Left ventricle myocardium inferior (tissue), 1 donor: ENCODE results near the gene LCOR. TPM values are rescaled to one million over a fixed set of nuclear protein-coding genes. Genes with fewer than 3 reads are reported as not detected.
"Not testable (repeated sequence)": the region's sequence is repeated elsewhere in the genome, so short reads cannot be mapped to it uniquely, and the experiment has no call there.

Experiments used
- DNase-seq: peaks from one replicate; pipeline ENCODE4 v3.0.0-alpha.2; 2020
- H3K27ac ChIP-seq: fragments of 200-600 bp; replicated peaks from 2 replicates; pipeline ENCODE4 v1.8.0; 2021
- H3K27me3 ChIP-seq: fragments of 200-600 bp; 2 replicates; pipeline ENCODE4 v1.8.0; 2021; ENCODE audit warnings: low read depth
- H3K36me3 ChIP-seq: fragments of 200-600 bp; 2 replicates; pipeline ENCODE4 v1.8.0; 2021
- H3K4me1 ChIP-seq: fragments of 200-600 bp; 2 replicates; pipeline ENCODE4 v1.8.0; 2021
- H3K4me3 ChIP-seq: fragments of 200-600 bp; 2 replicates; pipeline ENCODE4 v1.8.0; 2021; ENCODE audit warnings: mild to moderate bottlenecking, moderate library complexity
- H3K9me3 ChIP-seq: fragments of 200-600 bp; replicated peaks from 2 replicates; pipeline ENCODE4 v1.8.0; 2021
- intact Hi-C: fragments of 100-400 bp; cut with micrococcal nuclease; formaldehyde crosslinking; loops from one replicate; pipeline ENCODE4 v1.11.0; 2022
- total RNA-seq: library from RNA; stranded (reverse); fragmentation: NEBNext Ultra II Directional; extraction: Animal tissue kit (Norgen Biotek cat#: 25700); gene quantifications from one replicate; pipeline ENCODE4 v1.2.1, GENCODE V29; 2021
- TF ChIP-seq, protein P1 (sequence below): fragments of 200-600 bp; IDR thresholded peaks from 2 replicates; pipeline ENCODE4 v1.8.0; 2021; ENCODE audit warnings: antibody characterized with exemption, mild to moderate bottlenecking, borderline replicate concordance
- donor health status: DM: no; HTN: yes; CAD: no; lungs with severe emphysema.

LCOR gene
- total RNA-seq, 1 donor from 2014 or later: 18.9 TPM

- no peak for DNase-seq
- intact Hi-C loops: no loop called here
These were observed 198.8 kb downstream of the LCOR start for GRCh38 chr10:97030894-97031293.

GRCh38 chr10:97031459-97031858 is 199.4 kb downstream of the LCOR start:
- Histone ChIP-seq H3K27me3 (peaks cover 20% of the 10 kb centered on the region), H3K27ac (no peak overlapping the region), H3K4me1 (no peaks in the 10 kb centered on the region), H3K36me3 (no peaks in the 10 kb centered on the region), H3K9me3 (no peaks in the 10 kb centered on the region), H3K4me3 (no peak overlapping the region)
- TF ChIP-seq, protein P1, sequence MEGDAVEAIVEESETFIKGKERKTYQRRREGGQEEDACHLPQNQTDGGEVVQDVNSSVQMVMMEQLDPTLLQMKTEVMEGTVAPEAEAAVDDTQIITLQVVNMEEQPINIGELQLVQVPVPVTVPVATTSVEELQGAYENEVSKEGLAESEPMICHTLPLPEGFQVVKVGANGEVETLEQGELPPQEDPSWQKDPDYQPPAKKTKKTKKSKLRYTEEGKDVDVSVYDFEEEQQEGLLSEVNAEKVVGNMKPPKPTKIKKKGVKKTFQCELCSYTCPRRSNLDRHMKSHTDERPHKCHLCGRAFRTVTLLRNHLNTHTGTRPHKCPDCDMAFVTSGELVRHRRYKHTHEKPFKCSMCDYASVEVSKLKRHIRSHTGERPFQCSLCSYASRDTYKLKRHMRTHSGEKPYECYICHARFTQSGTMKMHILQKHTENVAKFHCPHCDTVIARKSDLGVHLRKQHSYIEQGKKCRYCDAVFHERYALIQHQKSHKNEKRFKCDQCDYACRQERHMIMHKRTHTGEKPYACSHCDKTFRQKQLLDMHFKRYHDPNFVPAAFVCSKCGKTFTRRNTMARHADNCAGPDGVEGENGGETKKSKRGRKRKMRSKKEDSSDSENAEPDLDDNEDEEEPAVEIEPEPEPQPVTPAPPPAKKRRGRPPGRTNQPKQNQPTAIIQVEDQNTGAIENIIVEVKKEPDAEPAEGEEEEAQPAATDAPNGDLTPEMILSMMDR: no peak
- DNase-seq: no peak
- intact Hi-C loops: no loop called here

More at GRCh38 chr10:97030894-97031293, 198.8 kb downstream of the LCOR start:
- Histone ChIP-seq H3K27ac (no peak overlapping the region), H3K4me1 (no peaks in the 10 kb centered on the region), H3K36me3 (no peaks in the 10 kb centered on the region), H3K27me3 (peaks cover 20% of the 10 kb centered on the region), H3K9me3 (no peaks in the 10 kb centered on the region), H3K4me3 (no peak overlapping the region)
- TF ChIP-seq, protein P1: no peak

DNA sequence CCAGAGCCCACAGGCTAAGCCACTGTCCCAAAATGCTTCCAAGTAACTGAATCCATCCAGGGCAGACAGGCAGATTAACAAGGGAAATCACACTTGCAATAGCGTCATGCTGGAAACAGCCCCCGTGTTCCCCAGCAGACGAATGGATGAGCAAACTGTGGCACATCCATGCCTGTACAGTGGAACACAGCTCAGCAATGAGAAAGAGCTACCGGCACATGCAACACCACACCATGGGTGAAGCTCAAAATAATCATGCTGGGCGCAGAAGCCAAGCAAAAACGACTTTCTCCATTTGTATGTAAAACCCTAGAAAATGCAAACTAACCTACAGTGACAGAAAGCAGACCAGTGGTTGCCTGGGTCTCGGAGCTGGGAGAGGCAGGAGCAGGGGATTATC is 200.5 kb downstream of the LCOR start:
- TF ChIP-seq, protein P1: no peak
- H3K27ac ChIP-seq: no peak overlapping the region

DNA sequence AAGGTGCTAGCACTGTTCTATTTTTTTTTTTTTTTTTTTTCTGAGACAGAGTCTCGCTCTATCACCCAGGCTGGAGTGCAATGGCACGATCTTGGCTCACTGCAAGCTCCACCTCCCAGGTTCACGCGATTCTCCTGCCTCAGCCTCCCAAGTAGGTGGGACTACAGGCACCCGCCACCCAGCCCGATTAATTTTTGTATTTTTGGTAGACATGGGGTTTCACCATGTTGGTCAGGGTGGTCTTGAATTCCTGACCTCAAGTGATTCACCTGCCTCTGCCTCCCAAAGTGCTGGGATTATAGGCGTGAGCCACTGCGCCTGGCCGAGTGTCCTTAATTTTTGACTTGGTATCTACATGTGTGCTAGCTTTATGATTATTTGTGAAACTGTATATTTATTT is 201.7 kb downstream of the LCOR start:
- DNase-seq, intact Hi-C loops, H3K4me3 ChIP-seq, H3K27ac ChIP-seq, H3K9me3 ChIP-seq, H3K36me3 ChIP-seq: not testable (repeated sequence)
- peaks cover 12% of the 10 kb centered on the region for H3K4me1 ChIP-seq
- H3K27me3 ChIP-seq: peaks cover 20% of the 10 kb centered on the region

More for the DNA sequence above, 200.5 kb downstream of the LCOR start:
- Histone ChIP-seq H3K36me3 (no peaks in the 10 kb centered on the region), H3K27me3 (peaks cover 20% of the 10 kb centered on the region), H3K4me3 (no peak overlapping the region), H3K4me1 (peaks cover 6% of the 10 kb centered on the region), H3K9me3 (no peaks in the 10 kb centered on the region)
- intact Hi-C loops: no loop called here
- no peak for DNase-seq

DNA sequence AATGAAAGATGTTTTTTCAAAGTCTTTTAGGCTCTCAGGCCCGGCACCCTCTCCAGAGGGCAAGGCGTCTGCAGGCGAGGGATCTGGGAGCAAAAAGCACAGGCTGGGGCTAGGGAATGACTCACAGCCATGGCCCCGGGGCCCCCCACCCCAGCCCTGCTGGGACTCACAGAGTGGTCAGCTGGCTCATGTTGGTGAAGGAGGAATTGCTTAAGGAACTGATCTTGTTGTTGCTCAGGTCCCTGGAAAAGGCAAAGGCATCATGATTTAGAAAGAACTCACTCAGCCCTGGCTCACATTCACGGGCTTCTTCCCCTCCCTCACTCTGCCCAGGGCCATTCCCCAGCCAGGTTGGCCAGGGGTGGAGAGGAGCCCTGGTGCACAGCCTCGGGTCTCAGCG is 202.2 kb downstream of the LCOR start:
- H3K4me1 ChIP-seq: peaks cover 12% of the 10 kb centered on the region
- no peaks in the 10 kb centered on the region for H3K9me3 ChIP-seq
- no peak overlapping the region for H3K27ac ChIP-seq
- no peak for DNase-seq
- intact Hi-C loops: no loop called here
- no peak overlapping the region for H3K4me3 ChIP-seq
- H3K27me3 ChIP-seq: peaks cover 20% of the 10 kb centered on the region
- no peaks in the 10 kb centered on the region for H3K36me3 ChIP-seq
- TF ChIP-seq, protein P1: no peak

DNA sequence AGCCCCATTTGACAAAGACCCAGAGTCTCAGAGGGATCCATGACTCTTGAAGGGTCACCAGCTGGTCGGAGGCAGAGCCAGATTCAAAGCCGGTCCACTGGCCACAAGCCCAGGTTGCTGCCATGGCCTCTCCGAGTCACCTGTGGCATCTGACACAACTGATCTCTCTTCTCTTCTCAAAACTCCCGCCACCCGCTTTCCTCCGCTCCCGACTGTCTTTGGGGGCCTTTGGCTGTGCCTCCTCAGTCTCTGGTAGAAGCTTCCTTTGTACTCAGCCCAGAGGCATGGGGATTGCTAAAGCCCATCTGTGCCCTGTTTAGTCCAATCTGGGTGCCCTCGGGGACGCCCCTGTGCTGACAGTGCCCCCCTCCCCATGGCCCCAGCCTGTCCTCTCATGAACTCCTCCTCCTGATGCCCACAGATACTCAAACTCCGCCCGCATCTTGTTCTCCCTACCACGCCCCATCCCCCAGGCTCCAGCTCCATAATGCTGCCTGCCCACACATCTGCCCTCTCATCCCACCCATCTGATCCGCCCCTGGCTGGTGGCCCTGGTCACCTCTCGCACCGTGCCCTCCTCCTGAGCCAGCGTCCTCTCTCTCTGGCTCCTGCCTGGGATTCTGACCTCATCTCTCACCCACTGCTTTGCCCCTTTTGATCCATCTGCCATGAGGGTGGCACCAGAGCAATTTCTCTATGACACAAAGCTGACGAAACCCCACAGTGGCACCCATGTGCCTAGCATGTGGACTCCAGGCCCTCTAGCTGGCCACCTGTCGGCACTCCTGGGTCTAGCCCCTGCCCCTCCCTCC is 203.1 kb downstream of the LCOR start:
- no peaks in the 10 kb centered on the region for H3K36me3 ChIP-seq
- H3K27ac ChIP-seq: no peak overlapping the region
- H3K4me1 ChIP-seq: peaks cover 12% of the 10 kb centered on the region
- no peak overlapping the region for H3K4me3 ChIP-seq
- no peaks in the 10 kb centered on the region for H3K9me3 ChIP-seq
- intact Hi-C loops: no loop called here
- TF ChIP-seq, protein P1: no peak
- peaks cover 20% of the 10 kb centered on the region for H3K27me3 ChIP-seq
- no peak for DNase-seq
